GM06990 (cell line): Measurements from ENCODE around the gene HHIPL1.
"Not testable (repeated sequence)": the region's sequence is repeated elsewhere in the genome, so short reads cannot be mapped to it uniquely, and the experiment has no call there.

Source experiments
- DNase-seq: peaks from one replicate; pipeline ENCODE4 v3.0.0-alpha.2; 2011; ENCODE audit not compliant: insufficient read length; ENCODE audit errors: extremely low read depth
- H3K27me3 ChIP-seq: replicated peaks from 2 replicates; pipeline ENCODE4 v1.6.0; 2011; ENCODE audit warnings: low read length; ENCODE audit not compliant: control insufficient read depth, insufficient read depth
- H3K36me3 ChIP-seq: 2 replicates; pipeline ENCODE4 v1.5.1; 2011; ENCODE audit warnings: low read length; ENCODE audit not compliant: control insufficient read depth, insufficient read depth
- H3K4me3 ChIP-seq: replicated peaks from 2 replicates; pipeline ENCODE4 v1.5.1; 2011; ENCODE audit warnings: low read depth, mild to moderate bottlenecking, control low read depth, low read length
- CTCF ChIP-seq: IDR thresholded peaks from 2 replicates; pipeline ENCODE4 v1.5.1; 2011; ENCODE audit warnings: low read length, control low read depth, mild to moderate bottlenecking, inconsistent platforms; ENCODE audit not compliant: insufficient read depth, poor library complexity, severe bottlenecking

Gene HHIPL1

GRCh38 chr14:99633918-99634317 lies 11.0 kb upstream of the HHIPL1 start:
- TF ChIP-seq CTCF: no peak
- no peak overlapping the region for H3K4me3 ChIP-seq
- DNase-seq: no peak
- no peaks in the 10 kb centered on the region; the same call in 1 of the 2 replicates for H3K27me3 ChIP-seq
- H3K36me3 ChIP-seq: no peaks in the 10 kb centered on the region

DNA sequence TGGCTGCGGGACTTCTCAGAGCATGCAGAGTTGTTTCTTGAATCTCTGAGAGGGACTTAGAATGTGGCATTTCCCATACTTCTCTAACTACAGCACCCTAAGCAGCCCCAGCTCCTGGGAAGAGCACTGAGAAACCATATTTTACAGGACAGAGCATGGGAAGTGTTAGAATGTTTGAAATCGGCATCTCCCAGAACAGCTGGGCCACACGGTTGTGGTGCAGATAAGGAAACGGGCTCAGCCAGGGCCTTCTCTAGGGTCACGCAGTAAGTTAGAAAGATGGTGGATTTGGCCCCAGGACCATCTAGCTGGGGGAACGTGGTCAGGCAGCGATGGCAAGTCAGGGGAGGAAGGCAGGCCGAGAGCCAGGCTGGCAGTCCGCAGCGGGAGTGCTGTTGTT lies 10.5 kb upstream of the HHIPL1 start:
- no peak for TF ChIP-seq CTCF
- Histone ChIP-seq H3K27me3 (no peaks in the 10 kb centered on the region; the same call in 1 of the 2 replicates), H3K36me3 (no peaks in the 10 kb centered on the region), H3K4me3 (no peak overlapping the region)
- DNase-seq: no peak

GRCh38 chr14:99635116-99635515 lies 9.8 kb upstream of the HHIPL1 start:
- H3K4me3 ChIP-seq: no peak overlapping the region
- no peak for DNase-seq
- TF ChIP-seq CTCF: no peak
- no peaks in the 10 kb centered on the region; the same call in 1 of the 2 replicates for H3K27me3 ChIP-seq
- H3K36me3 ChIP-seq: no peaks in the 10 kb centered on the region

- no peak for DNase-seq
- H3K27me3 ChIP-seq: no peaks in the 10 kb centered on the region; the same call in 1 of the 2 replicates
- TF ChIP-seq CTCF: no peak
- H3K4me3 ChIP-seq: no peak overlapping the region
- no peaks in the 10 kb centered on the region for H3K36me3 ChIP-seq
Observed at GRCh38 chr14:99636487-99636886, 8.4 kb upstream of the HHIPL1 start.

DNA sequence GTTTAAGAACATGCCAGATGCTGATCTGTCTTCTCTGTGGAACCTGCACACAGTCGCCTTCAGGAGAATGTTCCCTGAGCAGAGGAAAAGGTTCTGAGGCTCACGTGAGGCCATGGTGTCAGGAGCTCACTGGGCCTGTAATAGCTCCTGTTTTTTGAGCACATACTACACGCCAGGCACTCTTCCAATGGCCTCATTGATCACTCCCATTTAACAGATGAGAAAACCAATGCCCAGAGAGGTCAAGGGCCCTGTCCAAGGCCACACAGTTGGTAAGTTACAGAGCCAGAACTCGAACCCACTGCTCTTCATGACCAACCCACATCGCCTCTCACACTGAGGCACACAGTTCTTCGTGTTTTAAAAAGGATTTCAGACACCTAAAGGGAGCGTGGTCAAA lies 7.3 kb upstream of the HHIPL1 start:
- Histone ChIP-seq H3K36me3 (no peaks in the 10 kb centered on the region), H3K27me3 (no peaks in the 10 kb centered on the region; the same call in 1 of the 2 replicates), H3K4me3 (no peak overlapping the region)
- no peak for DNase-seq
- no peak for TF ChIP-seq CTCF

DNA sequence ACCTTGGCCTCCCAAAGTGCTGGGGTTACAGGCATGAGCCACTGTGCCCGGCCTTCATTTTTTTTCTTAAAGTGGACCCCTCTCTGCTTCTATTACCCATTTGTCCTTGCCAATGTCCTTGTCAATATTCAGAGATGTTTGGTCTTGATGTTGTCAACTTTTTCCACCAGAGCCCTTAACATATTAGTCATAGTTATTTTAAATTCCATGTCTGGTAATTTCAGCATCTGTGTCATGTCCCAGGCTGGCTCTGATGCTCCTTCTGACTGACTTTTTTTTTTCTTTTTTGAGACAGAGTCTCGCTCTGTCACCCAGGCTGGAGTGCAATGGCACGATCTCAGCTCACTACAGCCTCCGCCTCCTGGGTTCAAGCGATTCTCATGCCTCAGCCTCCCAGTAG lies 2.2 kb upstream of the HHIPL1 start:
- H3K27me3 ChIP-seq, H3K4me3 ChIP-seq: not testable (repeated sequence)

More for the DNA sequence above, 2.2 kb upstream of the HHIPL1 start:
- not testable (repeated sequence) for DNase-seq, H3K36me3 ChIP-seq
